Neutrophil (primary cell): ENCODE results near the gene OR2B6.

Source experiments
- H3K27ac ChIP-seq: fragments of 200-600 bp; sonication (generic); 2 replicates; pipeline ENCODE4 v1.5.1; 2016; ENCODE audit warnings: mild to moderate bottlenecking, moderate library complexity
- H3K27me3 ChIP-seq: fragments of 200-600 bp; sonication (generic); 2 replicates; pipeline ENCODE4 v1.6.0; 2016; ENCODE audit warnings: mild to moderate bottlenecking
- H3K36me3 ChIP-seq: fragments of 200-600 bp; sonication (generic); 2 replicates; pipeline ENCODE4 v1.5.1; 2017
- H3K4me1 ChIP-seq, 2 experiments: fragments of 200-600 bp in 1 of 2; sonication (generic) in 1 of 2; 1 replicate in 1 of 2; 2 replicates in 1 of 2; pipeline versions ENCODE4 v1.5.1 to v1.6.1; 2013 to 2016; ENCODE audit warnings: low read depth in 1 of 2, low read length in 1 of 2, mild to moderate bottlenecking in 1 of 2, moderate library complexity in 1 of 2; ENCODE audit not compliant: control insufficient read depth in 1 of 2, insufficient read depth in 1 of 2
- H3K4me3 ChIP-seq, 2 experiments: fragments of 200-600 bp in 1 of 2; sonication (generic) in 1 of 2; 1 replicate in 1 of 2; 2 replicates in 1 of 2; pipeline ENCODE4 v1.5.1; 2013 to 2016; ENCODE audit warnings: low read depth in 1 of 2, low read length in 1 of 2, mild to moderate bottlenecking in 1 of 2, moderate library complexity in 1 of 2
- H3K9me3 ChIP-seq: fragments of 200-600 bp; sonication (generic); 2 replicates; pipeline ENCODE4 v1.5.1; 2016
- TF ChIP-seq, protein P1 (sequence below): fragments of 200-600 bp; sonication (generic); IDR thresholded peaks from 2 replicates; pipeline ENCODE4 v1.5.1; 2016; ENCODE audit warnings: antibody characterized with exemption

Gene OR2B6

DNA sequence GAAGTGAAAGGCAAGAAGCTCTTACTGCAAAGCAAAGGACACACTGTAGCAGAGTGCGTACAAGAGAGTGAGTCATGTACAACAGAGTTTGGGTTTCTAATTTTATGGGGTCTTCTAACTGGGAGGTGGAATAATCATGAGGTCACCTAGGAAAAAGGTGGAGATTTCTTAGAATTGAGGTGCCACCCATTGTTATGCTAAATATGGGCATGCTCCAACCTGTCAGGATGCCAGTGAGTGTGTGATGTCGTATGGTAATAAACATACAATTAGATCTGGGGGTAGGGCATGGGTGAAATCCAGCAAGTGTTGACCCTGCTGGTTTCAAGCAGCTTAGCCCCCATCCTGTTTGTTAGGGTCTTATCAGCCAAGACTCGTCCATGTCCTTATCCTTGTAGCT is 46.6 kb downstream of the OR2B6 start:
- H3K27ac ChIP-seq: no peak overlapping the region
- no peaks in the 10 kb centered on the region for H3K4me1 ChIP-seq
- peaks cover under 1% of the 10 kb centered on the region for H3K27me3 ChIP-seq
- H3K9me3 ChIP-seq: no peaks in the 10 kb centered on the region
- no peak overlapping the region for H3K4me3 ChIP-seq
- H3K36me3 ChIP-seq: no peaks in the 10 kb centered on the region
- TF ChIP-seq, protein P1, sequence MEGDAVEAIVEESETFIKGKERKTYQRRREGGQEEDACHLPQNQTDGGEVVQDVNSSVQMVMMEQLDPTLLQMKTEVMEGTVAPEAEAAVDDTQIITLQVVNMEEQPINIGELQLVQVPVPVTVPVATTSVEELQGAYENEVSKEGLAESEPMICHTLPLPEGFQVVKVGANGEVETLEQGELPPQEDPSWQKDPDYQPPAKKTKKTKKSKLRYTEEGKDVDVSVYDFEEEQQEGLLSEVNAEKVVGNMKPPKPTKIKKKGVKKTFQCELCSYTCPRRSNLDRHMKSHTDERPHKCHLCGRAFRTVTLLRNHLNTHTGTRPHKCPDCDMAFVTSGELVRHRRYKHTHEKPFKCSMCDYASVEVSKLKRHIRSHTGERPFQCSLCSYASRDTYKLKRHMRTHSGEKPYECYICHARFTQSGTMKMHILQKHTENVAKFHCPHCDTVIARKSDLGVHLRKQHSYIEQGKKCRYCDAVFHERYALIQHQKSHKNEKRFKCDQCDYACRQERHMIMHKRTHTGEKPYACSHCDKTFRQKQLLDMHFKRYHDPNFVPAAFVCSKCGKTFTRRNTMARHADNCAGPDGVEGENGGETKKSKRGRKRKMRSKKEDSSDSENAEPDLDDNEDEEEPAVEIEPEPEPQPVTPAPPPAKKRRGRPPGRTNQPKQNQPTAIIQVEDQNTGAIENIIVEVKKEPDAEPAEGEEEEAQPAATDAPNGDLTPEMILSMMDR: no peak

DNA sequence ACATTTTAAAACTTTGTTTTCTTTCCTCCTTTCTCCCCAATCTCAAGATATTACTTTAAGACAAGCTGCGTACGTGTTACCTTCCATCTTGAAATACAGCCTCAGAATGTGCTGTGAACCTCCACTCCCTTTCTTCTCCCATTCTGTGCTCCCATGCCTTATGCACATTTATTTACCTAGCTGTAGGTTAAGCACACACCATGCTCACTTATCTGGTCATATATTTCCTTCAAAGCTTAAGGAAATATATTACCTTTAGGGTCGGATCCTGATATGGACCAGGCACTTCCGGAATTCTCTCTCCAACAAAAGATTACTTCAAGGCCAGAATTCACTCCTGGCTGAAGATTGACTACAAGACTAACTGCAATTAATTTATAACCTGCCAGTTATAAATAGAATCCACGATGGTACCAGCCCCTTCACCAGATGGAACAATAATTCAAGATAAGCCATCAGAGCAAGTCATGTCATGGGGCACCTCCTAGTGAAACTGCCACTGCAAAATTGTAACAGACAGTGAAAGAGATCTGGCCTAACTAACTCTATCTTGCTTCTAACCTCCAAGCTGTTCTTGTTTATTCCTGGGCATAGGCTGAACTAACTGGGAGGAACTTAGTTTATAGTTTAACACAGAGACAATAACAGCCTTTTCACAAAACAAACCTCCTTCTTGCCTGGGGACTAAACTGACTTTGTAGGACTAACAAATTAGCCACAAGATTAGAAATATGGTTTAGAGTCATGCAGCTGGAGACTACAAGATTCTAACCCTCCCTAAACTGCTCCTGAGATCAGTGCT is 47.5 kb downstream of the OR2B6 start:
- TF ChIP-seq, protein P1: no peak
- H3K27ac ChIP-seq: no peak overlapping the region
- H3K36me3 ChIP-seq: no peaks in the 10 kb centered on the region
- H3K4me3 ChIP-seq: no peak overlapping the region
- no peaks in the 10 kb centered on the region for H3K4me1 ChIP-seq
- H3K9me3 ChIP-seq: no peaks in the 10 kb centered on the region
- H3K27me3 ChIP-seq: no peaks in the 10 kb centered on the region

DNA sequence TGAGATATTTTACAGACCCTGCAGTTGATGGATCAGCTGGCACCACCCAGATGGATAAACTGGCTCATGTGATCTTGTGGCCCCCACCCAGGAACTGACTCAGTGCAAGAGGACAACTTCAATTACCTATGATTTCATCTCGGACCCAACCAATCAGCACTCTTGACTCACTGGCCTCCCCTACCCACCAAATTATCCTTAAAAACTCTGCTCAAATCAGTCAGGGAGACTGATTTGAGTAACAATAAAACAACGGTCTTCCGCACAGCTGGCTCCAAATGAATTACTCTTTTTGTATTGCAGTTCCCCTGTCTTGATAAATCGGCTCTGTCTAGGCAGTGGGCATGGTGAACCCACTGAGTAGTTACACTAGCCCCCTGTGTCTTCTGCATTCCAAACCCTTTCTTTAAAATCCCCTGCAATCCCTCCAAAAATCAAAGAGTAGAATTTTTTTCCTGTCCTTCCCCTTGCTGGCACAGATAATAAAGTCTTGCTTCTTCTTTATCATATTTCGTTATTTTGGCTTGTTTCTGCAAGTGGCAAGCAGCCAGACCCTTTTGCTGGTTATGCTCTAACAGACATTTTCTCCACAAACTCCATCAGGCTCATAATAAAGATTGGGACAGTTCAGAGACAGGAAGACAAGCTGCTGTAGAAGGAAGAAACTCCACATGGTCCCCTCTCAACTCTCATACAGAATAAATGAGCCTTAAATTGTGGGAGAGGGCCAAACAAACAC is 48.3 kb downstream of the OR2B6 start:
- Histone ChIP-seq H3K27me3 (no peaks in the 10 kb centered on the region), H3K36me3 (no peaks in the 10 kb centered on the region), H3K9me3 (no peaks in the 10 kb centered on the region), H3K27ac (no peak overlapping the region), H3K4me1 (no peaks in the 10 kb centered on the region), H3K4me3 (no peak overlapping the region)
- TF ChIP-seq, protein P1: no peak

DNA sequence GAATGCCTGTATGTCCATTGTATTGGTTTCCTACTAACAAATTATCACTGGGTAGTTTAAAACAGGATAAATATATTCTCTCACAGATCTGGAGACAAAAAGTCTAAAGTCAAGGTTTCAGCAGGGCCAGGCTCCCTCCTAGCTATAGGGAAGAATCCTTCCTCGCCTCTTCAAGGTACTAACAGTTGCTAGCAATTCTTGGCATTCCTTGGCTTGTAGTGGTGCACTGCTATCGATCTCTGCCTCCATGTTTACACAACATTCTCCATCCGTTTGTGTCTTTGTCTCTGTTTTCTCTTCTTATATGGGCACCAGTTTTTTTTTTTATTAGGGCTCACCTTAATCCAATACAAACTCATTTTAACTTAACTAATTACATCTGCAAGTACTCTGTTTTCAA is 48.9 kb downstream of the OR2B6 start:
- Histone ChIP-seq H3K27me3 (no peaks in the 10 kb centered on the region), H3K36me3 (no peaks in the 10 kb centered on the region), H3K4me1 (no peaks in the 10 kb centered on the region), H3K9me3 (no peaks in the 10 kb centered on the region), H3K27ac (no peak overlapping the region), H3K4me3 (no peak overlapping the region)
- TF ChIP-seq, protein P1: no peak
